Measurements from ENCODE around the gene OASL. TPM values are rescaled to one million over a fixed set of nuclear protein-coding genes. Genes with fewer than 3 reads are reported as not detected.
"Not testable (repeated sequence)": the region's sequence is repeated elsewhere in the genome, so short reads cannot be mapped to it uniquely, and the experiment has no call there.

OASL gene
- total RNA-seq, 1 donor from 2014 or later, result 0.27 TPM

DNA sequence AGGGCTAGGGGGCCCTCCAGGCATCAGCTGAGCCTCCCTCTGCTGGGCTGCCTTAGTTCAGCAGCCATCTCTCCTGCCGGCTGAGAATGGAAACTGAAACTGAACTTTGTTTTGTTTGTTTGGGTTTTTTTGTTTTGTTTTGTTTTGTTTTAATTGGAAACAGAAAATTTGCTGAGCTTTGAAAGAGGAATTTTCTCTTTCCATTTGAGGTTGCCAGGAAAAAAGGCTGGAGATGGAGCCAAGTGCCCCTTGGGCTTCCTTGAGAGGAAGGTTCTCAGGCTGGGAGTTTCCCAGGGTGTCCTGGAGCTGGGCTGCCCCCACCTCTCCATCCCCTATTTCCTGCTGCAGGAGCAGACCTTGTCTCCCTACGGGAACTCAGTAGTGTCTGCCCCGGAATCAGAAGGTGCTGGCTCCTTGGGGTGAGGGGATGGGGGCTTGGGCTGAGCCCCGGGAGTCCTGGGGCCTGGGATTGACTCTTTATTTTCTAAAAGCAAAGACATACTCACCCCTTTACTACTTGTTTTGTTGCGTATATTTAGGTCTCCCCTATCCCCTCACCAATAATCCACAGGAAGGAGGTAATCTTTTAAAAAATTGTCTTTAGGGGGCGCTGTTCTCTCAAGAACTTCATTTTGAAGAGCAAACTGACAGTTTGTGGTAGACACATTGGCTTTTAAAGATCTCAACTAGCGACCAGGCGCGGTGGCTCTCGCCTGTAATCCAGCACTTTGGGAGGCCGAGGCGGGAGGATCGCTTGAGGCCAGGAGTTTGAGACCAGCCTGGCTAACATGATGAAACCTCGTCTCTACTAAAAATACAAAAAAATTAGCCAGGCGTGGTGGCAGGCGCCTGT, 21.3 kb upstream of the OASL start:
- intact Hi-C loops (cut with DNase I), result no loop called here
- peak; percentile 82 for DNase-seq (ENCODE audit: low spot score)

GRCh38 chr12:121059031-121059898, 20.2 kb upstream of the OASL start:
- intact Hi-C loops (cut with DNase I), result no loop called here
- DNase-seq (ENCODE audit: low spot score), result no peak

DNA sequence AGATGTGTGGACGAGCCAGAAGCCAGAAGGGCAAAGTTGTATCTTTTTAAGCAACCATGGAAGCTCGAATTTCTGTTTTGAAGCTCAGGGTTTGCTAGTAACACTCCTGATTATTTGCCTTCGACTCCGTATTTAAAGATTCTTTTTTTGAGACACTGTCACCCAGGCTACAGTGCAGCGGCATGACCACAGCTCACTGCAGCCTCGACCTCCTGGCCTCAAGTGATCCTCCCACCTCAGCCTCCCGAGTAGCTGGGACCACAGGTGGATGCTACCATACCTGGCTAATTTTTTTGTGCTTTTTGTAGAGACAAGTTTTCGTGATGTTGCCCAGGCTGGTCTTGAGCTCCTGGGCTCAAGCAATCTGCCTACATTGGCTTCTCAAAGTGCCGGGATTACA, 18.7 kb upstream of the OASL start:
- intact Hi-C loops (cut with DNase I), result no loop called here
- DNase-seq (ENCODE audit: low spot score), result no peak

DNA sequence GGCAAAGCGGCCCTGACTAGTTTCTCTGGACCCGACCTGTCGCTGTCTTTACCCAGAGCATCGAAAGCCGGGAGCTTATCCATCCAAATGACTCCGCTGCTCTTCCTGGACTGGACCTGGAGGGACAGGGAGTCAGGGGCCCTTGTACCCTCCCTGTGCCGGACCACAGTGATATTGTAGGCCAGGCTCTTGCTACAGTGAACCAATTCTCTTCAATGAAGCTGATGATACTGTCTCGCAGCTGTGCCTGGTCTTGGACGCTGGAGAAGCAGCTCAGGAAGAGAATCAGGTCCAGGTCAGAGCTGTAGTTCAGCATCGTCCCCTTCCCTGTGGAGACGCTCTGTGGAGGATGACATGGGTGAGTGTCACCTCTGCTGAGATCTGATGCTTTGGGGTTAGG, 14.7 kb upstream of the OASL start:
- intact Hi-C loops (cut with DNase I), result no loop called here
- no peak for DNase-seq (ENCODE audit: low spot score)

DNA sequence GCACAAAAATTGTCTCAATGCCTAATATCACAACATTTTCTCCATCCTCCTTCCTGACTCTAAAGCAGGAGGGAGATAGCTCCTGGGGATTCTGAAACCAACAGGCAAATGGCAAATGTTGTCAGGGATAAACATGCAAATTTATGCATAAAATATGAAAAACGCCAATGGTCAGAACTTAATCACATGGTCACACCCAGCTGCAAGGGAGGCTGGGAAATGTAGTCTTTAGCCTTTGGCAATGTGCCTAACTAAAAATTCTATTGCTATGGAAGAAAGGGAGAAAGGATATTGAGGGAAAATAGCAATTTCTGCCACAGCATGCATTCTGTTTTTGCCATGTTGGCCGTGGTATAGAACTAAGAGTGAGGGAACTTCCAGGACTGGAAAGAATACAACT, 11.7 kb upstream of the OASL start:
- intact Hi-C loops (cut with DNase I), result no loop called here
- no peak for DNase-seq (ENCODE audit: low spot score)

GRCh38 chr12:121048442-121048841, 9.4 kb upstream of the OASL start:
- no peak for DNase-seq (ENCODE audit: low spot score)
- intact Hi-C loops (cut with DNase I), result no loop called here

GRCh38 chr12:121047400-121047799, 8.4 kb upstream of the OASL start:
- intact Hi-C loops (cut with DNase I), result not testable (repeated sequence)

GRCh38 chr12:121043067-121043466, 4.0 kb upstream of the OASL start:
- no peak for DNase-seq (ENCODE audit: low spot score)
- intact Hi-C loops (cut with DNase I), result no loop called here

More at GRCh38 chr12:121047400-121047799, 8.4 kb upstream of the OASL start:
- not testable (repeated sequence) for DNase-seq (ENCODE audit: low spot score)

- intact Hi-C loops (cut with DNase I), result no loop called here
- DNase-seq (ENCODE audit: low spot score), result no peak
Observed at GRCh38 chr12:121036810-121037326, 2.2 kb downstream of the OASL start.

DNA sequence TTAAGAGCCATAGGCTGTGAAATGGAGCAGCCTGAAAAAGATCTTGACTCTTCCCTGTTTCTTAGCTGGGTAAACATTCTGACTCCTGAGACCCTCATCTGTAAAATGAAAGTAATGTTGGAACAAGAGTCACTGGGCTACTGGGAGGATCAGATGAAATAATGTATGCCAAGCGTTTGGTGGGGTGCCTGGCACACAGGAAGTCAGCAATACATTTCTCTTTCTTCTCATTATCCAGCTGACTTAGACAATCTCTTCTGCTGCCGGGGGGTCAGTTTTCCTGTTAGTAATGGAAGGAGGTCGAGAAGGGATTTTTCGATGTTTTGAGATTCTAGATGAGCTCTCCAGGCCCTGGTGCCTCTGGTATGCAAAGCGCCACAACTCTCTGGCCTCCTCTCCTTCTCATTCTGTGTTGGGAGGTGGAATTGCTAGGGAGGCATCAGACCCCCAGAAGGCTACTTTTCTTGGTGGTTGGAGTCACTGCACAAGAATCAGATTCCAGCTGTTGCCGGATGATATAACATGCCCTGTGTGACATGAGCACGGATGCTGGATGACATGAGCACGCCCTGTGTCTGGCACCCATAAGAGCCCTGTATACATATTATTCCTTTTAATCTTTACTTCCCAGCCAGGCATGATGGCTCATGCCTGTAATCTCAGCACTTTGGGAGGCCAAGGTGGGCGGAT, 4.3 kb downstream of the OASL start:
- intact Hi-C loops (cut with DNase I), result no loop called here
- DNase-seq (ENCODE audit: low spot score), result no peak

- intact Hi-C loops (cut with DNase I), result no loop called here
- no peak for DNase-seq (ENCODE audit: low spot score)
Observed at GRCh38 chr12:121033625-121034349, 5.3 kb downstream of the OASL start.

DNA sequence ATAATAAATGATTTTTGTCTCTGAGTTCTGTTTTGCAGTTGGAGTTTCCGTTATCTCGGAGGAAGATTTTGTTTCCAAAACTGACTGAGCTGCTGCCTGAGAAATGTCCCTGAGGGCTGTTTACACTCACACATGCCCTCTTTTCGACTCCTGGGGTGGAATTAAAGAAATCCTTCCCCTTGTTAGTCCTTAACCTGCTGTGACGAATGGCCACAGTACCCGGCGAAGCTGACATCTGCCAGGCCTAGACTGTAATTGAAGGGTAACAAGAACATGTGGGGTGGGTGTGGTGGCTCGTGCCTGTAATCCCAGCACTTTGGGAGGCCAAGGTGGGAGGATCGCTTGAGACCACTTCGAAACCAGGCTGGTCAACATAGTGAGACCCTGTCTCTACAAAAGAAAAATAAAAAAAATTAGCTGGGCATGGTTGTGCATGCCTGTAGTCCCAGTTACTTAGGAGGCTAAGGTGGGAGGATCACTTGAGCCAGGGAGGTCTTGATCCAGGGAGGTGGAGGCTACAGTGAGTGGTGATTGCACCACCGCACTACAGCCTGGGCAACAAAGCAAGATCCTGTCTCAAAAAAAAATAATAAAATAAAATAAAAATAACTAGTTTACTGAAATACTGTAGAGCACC, 8.4 kb downstream of the OASL start:
- no peak for DNase-seq (ENCODE audit: low spot score)
- intact Hi-C loops (cut with DNase I), result no loop called here

- intact Hi-C loops (cut with DNase I), result no loop called here
- DNase-seq (ENCODE audit: low spot score), result no peak
Observed at GRCh38 chr12:121026274-121027045, 12.6 kb downstream of the OASL start.

DNA sequence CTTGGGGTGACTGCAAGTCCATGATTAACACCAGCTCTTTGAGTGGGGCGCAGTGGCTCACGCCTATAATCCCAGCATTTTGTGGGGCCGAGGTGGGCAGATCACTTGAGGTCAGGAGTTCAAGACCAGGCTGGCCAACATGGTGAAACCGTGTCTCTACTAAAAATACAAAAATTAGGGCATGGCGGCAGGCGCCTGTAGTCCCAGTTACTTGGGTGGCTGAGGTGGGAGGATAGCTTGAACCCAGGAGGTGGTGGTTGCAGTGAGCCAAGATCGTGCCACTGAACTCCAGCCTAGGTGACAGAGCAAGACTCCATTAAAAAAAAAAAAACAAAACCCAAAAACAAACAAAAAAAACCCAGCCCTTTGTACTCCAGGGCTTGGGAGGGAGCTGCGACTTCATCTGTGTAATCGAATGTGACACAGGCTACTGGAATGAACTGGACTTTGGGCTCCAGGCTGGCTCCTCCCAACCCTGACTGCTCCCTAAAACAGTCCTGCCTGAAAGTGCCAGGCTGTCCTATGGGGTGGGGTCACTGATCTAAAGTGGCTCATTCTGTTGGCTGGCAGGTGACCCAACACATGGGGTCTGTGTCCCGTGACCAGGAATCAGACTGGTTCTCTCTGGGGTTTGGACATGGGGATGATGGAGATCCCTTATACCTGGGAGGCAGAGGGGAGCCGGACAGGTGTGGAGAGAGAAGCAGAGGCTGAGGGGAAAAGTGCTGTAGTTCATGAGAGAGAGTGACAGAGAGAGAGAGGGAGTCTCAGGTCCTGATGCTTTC, 13.4 kb downstream of the OASL start:
- no peak for DNase-seq (ENCODE audit: low spot score)
- intact Hi-C loops (cut with DNase I), result no loop called here

GRCh38 chr12:121023799-121024198, 15.2 kb downstream of the OASL start:
- DNase-seq (ENCODE audit: low spot score), result no peak
- intact Hi-C loops (cut with DNase I), result no loop called here

DNA sequence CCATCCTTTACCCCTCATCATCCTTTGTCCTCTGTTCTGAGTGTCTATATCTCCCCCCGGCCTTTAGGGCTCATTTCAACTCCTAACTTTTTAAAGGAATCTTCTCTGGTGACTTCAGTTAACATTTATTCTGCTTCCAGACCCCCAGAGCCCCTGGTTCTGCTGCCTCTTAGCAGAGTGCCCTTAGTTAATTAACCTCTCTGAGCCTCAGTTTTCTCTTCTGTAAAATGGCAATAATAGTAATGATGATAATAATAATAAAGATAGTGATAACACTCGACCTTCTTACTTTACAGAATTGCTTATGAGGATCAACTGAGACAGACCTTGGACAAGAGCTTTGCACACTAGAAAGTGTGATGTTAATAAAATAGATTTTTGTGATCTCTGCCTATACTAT, 16.3 kb downstream of the OASL start:
- DNase-seq (ENCODE audit: low spot score), result no peak
- intact Hi-C loops (cut with DNase I), result no loop called here

DNA sequence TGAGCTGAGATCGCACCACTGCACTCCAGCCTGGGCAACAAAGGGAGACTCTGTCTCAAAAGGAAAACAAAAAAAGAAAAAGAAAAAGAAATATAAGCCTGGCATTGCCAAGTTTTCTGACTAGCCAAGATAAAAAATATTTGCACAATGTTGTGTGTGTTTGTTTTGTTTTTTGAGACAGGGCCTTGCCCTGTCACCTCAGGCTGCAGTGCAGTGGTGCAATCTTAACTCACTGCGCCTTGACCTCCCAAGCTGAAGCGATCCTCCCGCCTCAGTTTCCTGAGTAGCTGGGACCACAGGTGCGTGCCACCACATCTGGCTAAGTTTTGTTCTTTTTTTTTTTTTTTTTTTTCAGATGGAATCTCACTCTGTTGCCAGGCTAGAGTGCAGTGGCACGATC, 17.3 kb downstream of the OASL start:
- DNase-seq (ENCODE audit: low spot score), result no peak
- intact Hi-C loops (cut with DNase I), result no loop called here

Data from cardiac septum (tissue), 1 donor.